Nephron progenitor cell (in vitro differentiated cells): Measurements from ENCODE around the gene TMOD1.

Experiments used
- DNase-seq: peaks from one replicate; pipeline ENCODE4 v3.0.0; 2021
- H3K27ac Mint-ChIP-seq: 2 replicates; pipeline ENCODE4 v1.8.0; 2021; ENCODE audit warnings: mild to moderate bottlenecking, moderate library complexity, mixed read lengths
- H3K27me3 Mint-ChIP-seq: 2 replicates; pipeline ENCODE4 v1.8.0; 2021; ENCODE audit warnings: mild to moderate bottlenecking, low read depth, mixed read lengths; ENCODE audit not compliant: poor library complexity
- H3K36me3 Mint-ChIP-seq: 2 replicates; pipeline ENCODE4 v1.8.0; 2021; ENCODE audit warnings: low read depth, mixed read lengths
- H3K4me1 Mint-ChIP-seq: 2 replicates; pipeline ENCODE4 v1.8.0; 2021; ENCODE audit warnings: mixed read lengths
- H3K4me3 Mint-ChIP-seq: 2 replicates; pipeline ENCODE4 v1.8.0; 2021; ENCODE audit warnings: mild to moderate bottlenecking, moderate library complexity, mixed read lengths
- H3K9me3 Mint-ChIP-seq: 2 replicates; pipeline ENCODE4 v1.8.0; 2021; ENCODE audit warnings: mild to moderate bottlenecking, moderate library complexity, mixed read lengths
- CTCF ChIP-seq: fragments of 200-600 bp; sonication (generic); IDR thresholded peaks from 2 replicates; pipeline ENCODE4 v1.5.0; 2021; ENCODE audit warnings: antibody characterized with exemption

TMOD1 gene

GRCh38 chr9:97591535-97591934 is 90.1 kb downstream of the TMOD1 start:
- Mint-ChIP-seq H3K9me3 (peaks cover 18% of the 10 kb centered on the region), H3K4me3 (no peak overlapping the region), H3K27me3 (peaks cover 11% of the 10 kb centered on the region), H3K27ac (no peak overlapping the region), H3K4me1 (peaks cover 6% of the 10 kb centered on the region), H3K36me3 (peaks cover 14% of the 10 kb centered on the region)
- DNase-seq = no peak
- no peak for TF ChIP-seq CTCF

- Mint-ChIP-seq H3K36me3 (peaks cover 10% of the 10 kb centered on the region), H3K27me3 (peaks cover 11% of the 10 kb centered on the region), H3K27ac (no peak overlapping the region), H3K9me3 (peaks cover 12% of the 10 kb centered on the region), H3K4me1 (peaks cover 6% of the 10 kb centered on the region), H3K4me3 (no peak overlapping the region)
- no peak for TF ChIP-seq CTCF
- no peak for DNase-seq
These were observed 90.7 kb downstream of the TMOD1 start for GRCh38 chr9:97592126-97592525.

GRCh38 chr9:97593960-97594359 is 92.5 kb downstream of the TMOD1 start:
- DNase-seq = no peak
- H3K4me1 Mint-ChIP-seq = peaks cover 10% of the 10 kb centered on the region
- H3K36me3 Mint-ChIP-seq = no peaks in the 10 kb centered on the region
- H3K27ac Mint-ChIP-seq = no peak overlapping the region
- TF ChIP-seq CTCF = no peak
- H3K27me3 Mint-ChIP-seq = peaks cover 14% of the 10 kb centered on the region
- H3K4me3 Mint-ChIP-seq = no peak overlapping the region
- no peaks in the 10 kb centered on the region for H3K9me3 Mint-ChIP-seq

GRCh38 chr9:97594381-97594921 is 93.0 kb downstream of the TMOD1 start:
- DNase-seq = no peak
- Mint-ChIP-seq H3K36me3 (no peaks in the 10 kb centered on the region), H3K4me1 (peaks cover 10% of the 10 kb centered on the region), H3K27ac (no peak overlapping the region), H3K9me3 (no peaks in the 10 kb centered on the region), H3K27me3 (peaks cover 14% of the 10 kb centered on the region), H3K4me3 (no peak overlapping the region)
- no peak for TF ChIP-seq CTCF

- no peak for TF ChIP-seq CTCF
- H3K27ac Mint-ChIP-seq = no peak overlapping the region
- no peaks in the 10 kb centered on the region for H3K9me3 Mint-ChIP-seq
These were observed 95.4 kb downstream of the TMOD1 start for GRCh38 chr9:97596906-97597305.

More at GRCh38 chr9:97596906-97597305, 95.4 kb downstream of the TMOD1 start:
- no peak for DNase-seq
- Mint-ChIP-seq H3K4me1 (peaks cover 10% of the 10 kb centered on the region), H3K4me3 (no peak overlapping the region), H3K27me3 (peaks cover 12% of the 10 kb centered on the region), H3K36me3 (peaks cover 15% of the 10 kb centered on the region)
